Measurements from ENCODE around the gene SERPINH1.

The SERPINH1 gene

DNA sequence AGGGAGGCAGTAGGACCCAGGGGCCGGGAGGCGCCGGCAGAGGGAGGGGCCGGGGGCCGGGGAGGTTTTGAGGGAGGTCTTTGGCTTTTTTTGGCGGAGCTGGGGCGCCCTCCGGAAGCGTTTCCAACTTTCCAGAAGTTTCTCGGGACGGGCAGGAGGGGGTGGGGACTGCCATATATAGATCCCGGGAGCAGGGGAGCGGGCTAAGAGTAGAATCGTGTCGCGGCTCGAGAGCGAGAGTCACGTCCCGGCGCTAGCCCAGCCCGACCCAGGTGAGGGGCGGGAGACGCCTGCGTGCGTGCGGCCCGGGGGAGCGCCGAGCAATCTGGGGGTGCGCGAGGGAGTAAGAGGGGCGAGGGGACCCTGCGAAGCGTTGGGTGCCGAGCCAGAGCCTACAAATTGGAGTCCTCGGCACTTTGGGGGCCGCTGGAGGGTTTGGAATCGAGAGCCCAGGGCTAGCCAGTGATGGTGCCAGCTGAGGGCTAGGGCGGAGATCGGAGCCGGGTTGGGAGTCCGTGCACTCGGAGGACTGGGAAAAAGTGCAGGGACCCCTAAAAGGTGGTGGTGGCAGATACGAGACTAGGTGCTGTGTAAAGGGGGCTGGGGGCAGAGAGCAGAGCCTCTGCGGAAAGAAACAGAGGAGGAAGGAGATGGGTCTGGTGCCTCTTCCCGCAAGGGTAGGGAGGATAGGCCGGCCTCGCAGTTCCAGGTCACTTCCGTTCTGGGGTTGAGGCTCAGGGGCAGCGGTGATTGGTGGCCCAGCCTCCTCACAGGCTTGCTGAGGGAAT is at the start of gene SERPINH1:
Gene SERPINH1, plus strand, starts transcription at position 206 of the 788 bp plus-strand sequence. CDS start 4,097 bp downstream, outside the sequence.
- peaks cover 33% of the 10 kb centered on the region for H3K4me1 ChIP-seq (ENCODE audit: insufficient read depth, insufficient read length)
- H3K9me3 ChIP-seq (ENCODE audit: insufficient read depth, low read length): no peaks in the 10 kb centered on the region
- peaks cover 42% of the 10 kb centered on the region for H3K36me3 ChIP-seq (ENCODE audit: insufficient read depth, insufficient read length, low read length)
- H3K9ac ChIP-seq (ENCODE audit: insufficient read length, low read depth): peak within 1 kb of the TSS; percentile 99
- no peak for DNase-seq (ENCODE audit: low read depth, low spot score)
- TF ChIP-seq YY1 (IDR thresholded peaks at IDR 0.05; ENCODE audit: insufficient read depth, insufficient read length) (no peak), ZNF274 (IDR thresholded peaks at IDR 0.05; ENCODE audit: low read depth, low read length) (no peak), SUZ12 (IDR thresholded peaks at IDR 0.05; ENCODE audit: extremely low read depth, insufficient read depth, insufficient read length) (no peak)
- H3K4me3 ChIP-seq (ENCODE audit: insufficient read length, low read depth): peak within 1 kb of the TSS; percentile 84
- no peaks in the 10 kb centered on the region for H3K27me3 ChIP-seq (ENCODE audit: insufficient read depth, insufficient read length)

DNA sequence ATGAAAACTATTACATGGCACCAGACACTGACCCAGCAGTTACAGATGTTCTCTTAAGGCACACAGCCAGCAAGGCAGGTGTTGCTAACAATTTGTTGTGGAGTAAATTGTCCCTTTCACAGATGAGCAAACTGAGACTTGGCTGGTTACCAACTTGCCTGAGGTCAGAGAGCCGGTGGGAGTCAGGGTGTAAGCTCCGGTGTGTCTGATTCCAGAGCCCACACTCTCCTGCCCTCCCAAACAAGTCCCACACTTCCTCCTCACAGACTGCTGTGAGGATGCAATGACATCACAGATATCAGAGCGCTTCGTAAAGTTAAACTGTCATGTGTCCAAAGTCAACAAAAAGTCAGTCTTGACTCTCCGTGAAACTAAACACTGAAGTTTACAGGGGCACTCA is 48.8 kb upstream of the SERPINH1 start:
- H3K27me3 ChIP-seq (ENCODE audit: insufficient read depth, insufficient read length): no peaks in the 10 kb centered on the region
- TF ChIP-seq SUZ12 (IDR thresholded peaks at IDR 0.05; ENCODE audit: extremely low read depth, insufficient read depth, insufficient read length): no peak
- no peak for TF ChIP-seq ZNF274 (IDR thresholded peaks at IDR 0.05; ENCODE audit: low read depth, low read length)
- TF ChIP-seq YY1 (IDR thresholded peaks at IDR 0.05; ENCODE audit: insufficient read depth, insufficient read length): no peak
- no peak overlapping the region for H3K9ac ChIP-seq (ENCODE audit: insufficient read length, low read depth)
- no peaks in the 10 kb centered on the region for H3K36me3 ChIP-seq (ENCODE audit: insufficient read depth, insufficient read length, low read length)
- H3K9me3 ChIP-seq (ENCODE audit: insufficient read depth, low read length): no peaks in the 10 kb centered on the region
- H3K4me1 ChIP-seq (ENCODE audit: insufficient read depth, insufficient read length): no peaks in the 10 kb centered on the region
- DNase-seq (ENCODE audit: low read depth, low spot score): no peak
- H3K4me3 ChIP-seq (ENCODE audit: insufficient read length, low read depth): no peak overlapping the region

DNA sequence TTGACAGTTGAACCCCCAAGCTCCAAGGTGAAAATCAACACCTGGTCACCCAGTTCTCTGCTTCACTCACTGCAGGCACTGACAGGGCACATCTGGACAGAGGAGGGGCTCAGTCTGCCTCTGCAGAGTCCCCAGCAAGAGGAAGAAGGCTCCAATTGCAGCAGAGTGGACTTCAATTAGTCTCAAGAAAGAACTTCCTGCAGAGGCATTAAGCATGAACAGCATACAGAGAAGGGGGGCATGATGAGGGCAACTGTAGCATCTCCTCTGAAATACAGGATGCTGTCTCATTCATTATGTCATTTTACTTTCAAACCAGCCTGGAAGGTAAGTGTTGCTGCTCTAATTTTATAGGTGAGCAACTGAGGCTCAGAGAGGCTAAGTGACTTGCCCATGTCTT is 47.5 kb upstream of the SERPINH1 start:
- H3K4me1 ChIP-seq (ENCODE audit: insufficient read depth, insufficient read length): peaks cover 8% of the 10 kb centered on the region
- H3K4me3 ChIP-seq (ENCODE audit: insufficient read length, low read depth): no peak overlapping the region
- TF ChIP-seq YY1 (IDR thresholded peaks at IDR 0.05; ENCODE audit: insufficient read depth, insufficient read length) (no peak), ZNF274 (IDR thresholded peaks at IDR 0.05; ENCODE audit: low read depth, low read length) (no peak), SUZ12 (IDR thresholded peaks at IDR 0.05; ENCODE audit: extremely low read depth, insufficient read depth, insufficient read length) (no peak)
- no peak for DNase-seq (ENCODE audit: low read depth, low spot score)
- no peaks in the 10 kb centered on the region for H3K36me3 ChIP-seq (ENCODE audit: insufficient read depth, insufficient read length, low read length)
- H3K9me3 ChIP-seq (ENCODE audit: insufficient read depth, low read length): no peaks in the 10 kb centered on the region
- H3K9ac ChIP-seq (ENCODE audit: insufficient read length, low read depth): no peak overlapping the region
- H3K27me3 ChIP-seq (ENCODE audit: insufficient read depth, insufficient read length): no peaks in the 10 kb centered on the region

DNA sequence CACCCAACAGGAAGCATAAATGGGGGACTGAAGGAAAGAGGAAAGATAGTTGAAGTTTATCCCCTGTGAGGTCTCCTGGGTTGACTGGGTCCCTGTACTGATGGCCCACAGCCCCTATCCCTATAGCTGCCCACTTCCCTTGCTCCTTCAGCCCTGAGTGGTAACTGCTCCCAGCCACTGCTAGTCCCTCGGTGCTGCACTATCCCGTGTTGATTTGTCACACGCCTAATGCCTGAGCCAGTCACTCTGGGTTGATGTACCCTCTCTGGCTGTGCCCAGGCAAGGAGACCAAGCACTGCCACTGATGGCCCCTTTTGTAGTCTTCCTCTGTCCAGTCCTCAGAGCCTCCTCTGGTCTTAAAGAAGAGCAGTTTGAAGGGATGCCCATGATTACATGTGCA is 45.9 kb upstream of the SERPINH1 start:
- Histone ChIP-seq H3K36me3 (ENCODE audit: insufficient read depth, insufficient read length, low read length) (no peaks in the 10 kb centered on the region), H3K9ac (ENCODE audit: insufficient read length, low read depth) (no peak overlapping the region), H3K4me3 (ENCODE audit: insufficient read length, low read depth) (no peak overlapping the region), H3K27me3 (ENCODE audit: insufficient read depth, insufficient read length) (no peaks in the 10 kb centered on the region), H3K4me1 (ENCODE audit: insufficient read depth, insufficient read length) (peaks cover 8% of the 10 kb centered on the region), H3K9me3 (ENCODE audit: insufficient read depth, low read length) (no peaks in the 10 kb centered on the region)
- TF ChIP-seq SUZ12 (IDR thresholded peaks at IDR 0.05; ENCODE audit: extremely low read depth, insufficient read depth, insufficient read length): no peak
- no peak for TF ChIP-seq YY1 (IDR thresholded peaks at IDR 0.05; ENCODE audit: insufficient read depth, insufficient read length)
- no peak for TF ChIP-seq ZNF274 (IDR thresholded peaks at IDR 0.05; ENCODE audit: low read depth, low read length)
- no peak for DNase-seq (ENCODE audit: low read depth, low spot score)

DNA sequence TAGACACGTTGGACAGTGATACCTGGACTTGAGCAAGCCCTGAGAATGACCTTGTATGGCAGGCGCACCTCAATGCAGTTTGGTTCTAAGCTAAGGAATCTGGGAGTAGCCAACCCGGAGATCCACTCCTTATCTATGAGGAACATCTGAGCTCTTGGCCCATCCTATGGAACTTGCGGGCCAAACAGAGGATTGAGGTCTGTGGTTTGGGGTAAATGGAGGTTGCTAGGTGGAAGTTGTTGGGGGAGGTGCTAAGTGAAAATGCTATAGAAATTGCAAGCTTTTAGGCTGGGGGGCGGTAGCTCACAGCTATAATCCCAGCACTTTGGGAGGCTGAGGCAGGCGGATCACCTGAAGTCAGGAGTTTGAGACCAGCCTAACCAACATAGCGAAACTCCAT is 45.2 kb upstream of the SERPINH1 start:
- H3K9me3 ChIP-seq (ENCODE audit: insufficient read depth, low read length): no peaks in the 10 kb centered on the region
- no peaks in the 10 kb centered on the region for H3K27me3 ChIP-seq (ENCODE audit: insufficient read depth, insufficient read length)
- TF ChIP-seq SUZ12 (IDR thresholded peaks at IDR 0.05; ENCODE audit: extremely low read depth, insufficient read depth, insufficient read length): no peak
- no peak for DNase-seq (ENCODE audit: low read depth, low spot score)
- no peak overlapping the region for H3K4me3 ChIP-seq (ENCODE audit: insufficient read length, low read depth)
- H3K4me1 ChIP-seq (ENCODE audit: insufficient read depth, insufficient read length): peaks cover 8% of the 10 kb centered on the region
- no peak overlapping the region for H3K9ac ChIP-seq (ENCODE audit: insufficient read length, low read depth)
- H3K36me3 ChIP-seq (ENCODE audit: insufficient read depth, insufficient read length, low read length): no peaks in the 10 kb centered on the region

DNA sequence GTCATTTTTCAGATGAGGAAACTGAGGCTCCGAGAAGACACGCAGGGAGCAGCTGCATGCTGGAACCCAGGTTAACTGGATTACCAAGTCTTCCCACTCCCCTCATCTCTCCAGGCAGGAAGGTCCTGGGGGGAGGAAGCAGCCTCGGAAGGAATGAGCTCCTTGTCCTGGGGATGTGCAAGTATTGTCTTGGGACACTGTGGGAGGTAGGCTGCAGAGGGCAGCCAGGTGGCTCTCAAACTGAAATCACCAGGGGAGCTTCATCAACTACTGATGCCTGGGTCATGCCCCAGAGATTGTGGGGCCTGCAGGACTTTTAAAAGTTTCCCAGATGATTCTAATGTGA is 43.9 kb upstream of the SERPINH1 start:
- no peak overlapping the region for H3K9ac ChIP-seq (ENCODE audit: insufficient read length, low read depth)
- H3K36me3 ChIP-seq (ENCODE audit: insufficient read depth, insufficient read length, low read length): no peaks in the 10 kb centered on the region
- no peak for TF ChIP-seq YY1 (IDR thresholded peaks at IDR 0.05; ENCODE audit: insufficient read depth, insufficient read length)
- TF ChIP-seq ZNF274 (IDR thresholded peaks at IDR 0.05; ENCODE audit: low read depth, low read length): no peak
- no peak for TF ChIP-seq SUZ12 (IDR thresholded peaks at IDR 0.05; ENCODE audit: extremely low read depth, insufficient read depth, insufficient read length)
- DNase-seq (ENCODE audit: low read depth, low spot score): no peak
- no peak overlapping the region for H3K4me3 ChIP-seq (ENCODE audit: insufficient read length, low read depth)
- H3K9me3 ChIP-seq (ENCODE audit: insufficient read depth, low read length): no peaks in the 10 kb centered on the region
- no peaks in the 10 kb centered on the region for H3K27me3 ChIP-seq (ENCODE audit: insufficient read depth, insufficient read length)
- H3K4me1 ChIP-seq (ENCODE audit: insufficient read depth, insufficient read length): peaks cover 8% of the 10 kb centered on the region

DNA sequence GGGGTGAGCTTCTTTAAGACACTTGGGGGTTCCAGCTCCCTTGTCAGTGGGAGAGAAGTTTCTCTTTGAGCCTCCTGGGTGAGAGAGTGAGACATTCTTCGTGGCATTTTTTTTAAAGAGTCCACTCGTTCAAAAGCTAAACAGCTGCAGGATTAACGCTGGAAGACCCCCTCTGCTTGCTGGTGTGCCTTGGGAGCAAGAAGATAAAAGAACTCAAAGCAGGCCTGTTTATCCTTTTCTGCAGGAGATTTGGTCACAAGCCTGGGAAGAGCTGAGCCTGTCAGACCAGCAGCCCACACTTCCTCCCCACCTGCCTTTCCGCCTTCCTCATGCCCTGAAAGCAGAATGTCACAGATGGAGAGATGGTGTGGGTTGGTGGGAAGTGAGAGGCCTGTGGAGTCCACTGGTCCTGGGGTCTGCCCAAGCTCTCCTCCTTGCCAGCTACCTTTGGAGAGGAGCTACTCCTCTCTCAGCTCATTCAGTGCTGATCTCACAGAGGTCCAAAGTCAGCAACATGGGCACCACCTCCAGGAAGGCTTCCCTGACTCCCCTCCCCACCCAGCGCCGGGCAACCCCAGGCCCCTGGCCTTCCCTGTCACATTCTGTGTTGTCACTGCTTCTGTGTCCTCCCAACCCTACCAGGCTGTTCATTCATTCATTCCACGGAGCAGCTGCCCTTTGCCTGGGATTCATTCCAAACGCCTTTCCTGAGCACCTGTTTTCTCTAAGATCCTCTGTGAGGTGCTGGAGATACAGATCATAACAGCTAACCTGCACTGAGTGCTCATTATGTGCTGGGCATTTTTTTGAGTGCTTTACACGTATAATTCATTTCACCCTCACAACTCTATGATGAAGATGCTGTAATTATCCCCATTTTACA is 43.0 kb upstream of the SERPINH1 start:
- Histone ChIP-seq H3K27me3 (ENCODE audit: insufficient read depth, insufficient read length) (peaks cover 8% of the 10 kb centered on the region), H3K9ac (ENCODE audit: insufficient read length, low read depth) (no peak overlapping the region), H3K36me3 (ENCODE audit: insufficient read depth, insufficient read length, low read length) (no peaks in the 10 kb centered on the region), H3K4me1 (ENCODE audit: insufficient read depth, insufficient read length) (peaks cover 8% of the 10 kb centered on the region), H3K9me3 (ENCODE audit: insufficient read depth, low read length) (no peaks in the 10 kb centered on the region), H3K4me3 (ENCODE audit: insufficient read length, low read depth) (no peak overlapping the region)
- no peak for TF ChIP-seq SUZ12 (IDR thresholded peaks at IDR 0.05; ENCODE audit: extremely low read depth, insufficient read depth, insufficient read length)
- TF ChIP-seq ZNF274 (IDR thresholded peaks at IDR 0.05; ENCODE audit: low read depth, low read length): no peak
- no peak for TF ChIP-seq YY1 (IDR thresholded peaks at IDR 0.05; ENCODE audit: insufficient read depth, insufficient read length)
- no peak for DNase-seq (ENCODE audit: low read depth, low spot score)
